GM12878 (cell line): ENCODE results near the gene GUCY1B1.

Experiments used
- FOXK2 ChIP-seq: fragments of 450-650 bp; IDR thresholded peaks from 2 replicates; pipeline ENCODE4 v1.6.1; 2017; ENCODE audit warnings: mild to moderate bottlenecking, moderate library complexity
- KDM1A ChIP-seq: fragments of 200-600 bp; sonication (generic); IDR thresholded peaks from 2 replicates; pipeline ENCODE4 v1.6.1; 2016; ENCODE audit warnings: borderline replicate concordance
- PKNOX1 ChIP-seq: fragments of 450-650 bp; IDR thresholded peaks from 2 replicates; pipeline ENCODE4 v1.6.1; 2016; ENCODE audit warnings: mild to moderate bottlenecking
- RFX5 ChIP-seq: IDR thresholded peaks from 2 replicates; pipeline ENCODE4 v1.6.1; 2011; ENCODE audit warnings: low read depth, low read length, improper control_type of control experiment

- TF ChIP-seq FOXK2 (no peak), RFX5 (no peak), PKNOX1 (no peak), KDM1A (no peak)
These were observed 42.0 kb downstream of the GUCY1B1 start for GRCh38 chr4:155800685-155801343.
